ENCODE data around the gene HDAC4. TPM values are rescaled to one million over a fixed set of nuclear protein-coding genes. Genes with fewer than 3 reads are reported as not detected.

HDAC4 gene
- total RNA-seq, 1 donor from 2014 or later: 76.6 TPM

- intact Hi-C loops (cut with DNase I): loop anchor here (5.0 kb wide), 1 partner anchor 962 kb away; no protein-coding TSS in a partner anchor
- H3K27me3 ChIP-seq: no peaks in the 10 kb centered on the region
- H3K36me3 ChIP-seq: no peaks in the 10 kb centered on the region
- H3K9me3 ChIP-seq: no peaks in the 10 kb centered on the region
- no peak overlapping the region for H3K27ac ChIP-seq
- TF ChIP-seq CTCF (IDR thresholded peaks at IDR 0.05) (no peak), POLR2A (IDR thresholded peaks at IDR 0.05) (no peak), POLR2AphosphoS5 (IDR thresholded peaks at IDR 0.05; ENCODE audit: insufficient read depth in 1 of 2, low read depth in 1 of 2) (no peak)
- H3K4me3 ChIP-seq: no peak overlapping the region
- DNase-seq (ENCODE audit: extremely low spot score in 2 of 2): no peak
- peaks cover 8% of the 10 kb centered on the region for H3K4me1 ChIP-seq
Measured at GRCh38 chr2:239029958-239030357, 370.9 kb downstream of the HDAC4 start.

GRCh38 chr2:239028253-239028619, 372.6 kb downstream of the HDAC4 start:
- Histone ChIP-seq H3K4me1 (peaks cover 15% of the 10 kb centered on the region), H3K9me3 (no peaks in the 10 kb centered on the region), H3K36me3 (no peaks in the 10 kb centered on the region), H3K4me3 (no peak overlapping the region), H3K27me3 (no peaks in the 10 kb centered on the region), H3K27ac (no peak overlapping the region)
- no peak for DNase-seq (ENCODE audit: extremely low spot score in 2 of 2)
- no peak for TF ChIP-seq CTCF (IDR thresholded peaks at IDR 0.05)
- TF ChIP-seq POLR2AphosphoS5 (IDR thresholded peaks at IDR 0.05; ENCODE audit: insufficient read depth in 1 of 2, low read depth in 1 of 2): no peak
- TF ChIP-seq POLR2A (IDR thresholded peaks at IDR 0.05): no peak
- intact Hi-C loops (cut with DNase I): no loop called here

GRCh38 chr2:239027391-239028252, 373.2 kb downstream of the HDAC4 start:
- Histone ChIP-seq H3K27ac (no peak overlapping the region), H3K9me3 (no peaks in the 10 kb centered on the region), H3K4me3 (no peak overlapping the region), H3K27me3 (no peaks in the 10 kb centered on the region), H3K36me3 (no peaks in the 10 kb centered on the region), H3K4me1 (peaks cover 15% of the 10 kb centered on the region)
- no peak for DNase-seq (ENCODE audit: extremely low spot score in 2 of 2)
- TF ChIP-seq POLR2A (IDR thresholded peaks at IDR 0.05) (no peak), CTCF (IDR thresholded peaks at IDR 0.05) (no peak), POLR2AphosphoS5 (IDR thresholded peaks at IDR 0.05; ENCODE audit: insufficient read depth in 1 of 2, low read depth in 1 of 2) (no peak)
- intact Hi-C loops (cut with DNase I): no loop called here

- peaks cover 15% of the 10 kb centered on the region for H3K4me1 ChIP-seq
- no peaks in the 10 kb centered on the region for H3K9me3 ChIP-seq
- no peak for TF ChIP-seq CTCF (IDR thresholded peaks at IDR 0.05)
- TF ChIP-seq POLR2A (IDR thresholded peaks at IDR 0.05): no peak
- TF ChIP-seq POLR2AphosphoS5 (IDR thresholded peaks at IDR 0.05; ENCODE audit: insufficient read depth in 1 of 2, low read depth in 1 of 2): no peak
- intact Hi-C loops (cut with DNase I): no loop called here
- no peaks in the 10 kb centered on the region for H3K27me3 ChIP-seq
- no peak for DNase-seq (ENCODE audit: extremely low spot score in 2 of 2)
- H3K27ac ChIP-seq: no peak overlapping the region
- H3K4me3 ChIP-seq: no peak overlapping the region
- H3K36me3 ChIP-seq: no peaks in the 10 kb centered on the region
Measured at GRCh38 chr2:239026711-239027361, 374.0 kb downstream of the HDAC4 start.
